ENCODE measurements around the gene ATP8A2.
"Not testable (repeated sequence)": the region's sequence is repeated elsewhere in the genome, so short reads cannot be mapped to it uniquely, and the experiment has no call there.

The ATP8A2 gene

DNA sequence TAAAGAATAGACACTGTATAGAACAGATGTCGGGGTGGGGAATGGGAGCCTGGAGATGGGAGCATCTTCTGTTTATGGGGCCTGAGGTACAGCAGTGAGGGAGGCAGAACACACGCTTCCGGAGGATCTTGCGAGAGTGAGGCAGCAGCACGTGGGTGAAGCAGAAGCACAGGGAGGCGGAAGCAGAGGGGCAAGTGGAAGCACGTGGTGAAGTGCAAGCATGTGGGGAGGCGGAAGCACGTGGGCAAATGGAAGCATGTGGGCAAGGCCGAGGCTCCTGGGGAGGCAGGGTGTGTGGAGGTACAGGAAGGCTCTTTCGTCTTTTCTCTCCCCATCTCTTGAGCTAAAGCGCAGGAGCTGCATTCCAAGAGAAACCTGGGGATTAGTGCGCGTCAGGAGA, 198.4 kb downstream of the ATP8A2 start:
- FAIRE-seq: no peak

DNA sequence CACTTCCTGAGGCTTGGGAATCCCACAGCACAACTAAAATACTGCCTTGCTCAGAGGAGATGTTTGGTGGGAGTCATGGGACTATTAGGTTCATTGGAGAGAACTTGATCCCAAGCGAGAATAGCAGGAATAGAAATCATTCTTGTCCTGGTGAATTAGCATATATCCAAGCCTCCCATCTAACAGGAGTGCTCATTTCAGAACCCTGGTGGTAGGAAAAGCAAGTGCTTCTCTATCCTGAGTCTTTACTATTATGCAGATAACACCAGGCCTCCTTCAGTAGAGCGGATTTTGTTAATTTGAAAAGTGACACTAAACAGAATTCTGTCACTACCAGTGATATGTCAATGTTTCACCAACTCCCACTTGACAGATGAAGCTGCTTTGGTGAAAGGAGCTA, 199.5 kb downstream of the ATP8A2 start:
- no peak for FAIRE-seq

DNA sequence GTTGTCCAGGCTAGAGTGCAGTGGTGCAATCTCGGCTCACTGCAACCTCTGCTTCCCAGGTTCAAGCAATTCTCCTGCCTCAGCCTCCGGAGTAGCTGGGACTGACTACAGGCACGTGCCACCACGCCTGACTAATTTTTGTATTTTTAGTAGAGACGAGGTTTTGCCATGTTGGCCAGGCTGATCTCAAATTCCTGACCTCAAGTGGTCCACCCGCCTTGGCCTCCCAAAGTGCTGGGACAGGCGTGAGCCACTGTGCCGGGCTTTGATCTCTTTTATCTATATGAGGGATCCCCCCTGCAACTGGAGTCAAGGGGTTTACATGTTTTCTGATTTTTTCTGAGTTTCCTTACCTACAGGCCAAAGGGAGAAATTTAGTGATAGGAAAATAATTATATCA, 200.4 kb downstream of the ATP8A2 start:
- FAIRE-seq: not testable (repeated sequence)

DNA sequence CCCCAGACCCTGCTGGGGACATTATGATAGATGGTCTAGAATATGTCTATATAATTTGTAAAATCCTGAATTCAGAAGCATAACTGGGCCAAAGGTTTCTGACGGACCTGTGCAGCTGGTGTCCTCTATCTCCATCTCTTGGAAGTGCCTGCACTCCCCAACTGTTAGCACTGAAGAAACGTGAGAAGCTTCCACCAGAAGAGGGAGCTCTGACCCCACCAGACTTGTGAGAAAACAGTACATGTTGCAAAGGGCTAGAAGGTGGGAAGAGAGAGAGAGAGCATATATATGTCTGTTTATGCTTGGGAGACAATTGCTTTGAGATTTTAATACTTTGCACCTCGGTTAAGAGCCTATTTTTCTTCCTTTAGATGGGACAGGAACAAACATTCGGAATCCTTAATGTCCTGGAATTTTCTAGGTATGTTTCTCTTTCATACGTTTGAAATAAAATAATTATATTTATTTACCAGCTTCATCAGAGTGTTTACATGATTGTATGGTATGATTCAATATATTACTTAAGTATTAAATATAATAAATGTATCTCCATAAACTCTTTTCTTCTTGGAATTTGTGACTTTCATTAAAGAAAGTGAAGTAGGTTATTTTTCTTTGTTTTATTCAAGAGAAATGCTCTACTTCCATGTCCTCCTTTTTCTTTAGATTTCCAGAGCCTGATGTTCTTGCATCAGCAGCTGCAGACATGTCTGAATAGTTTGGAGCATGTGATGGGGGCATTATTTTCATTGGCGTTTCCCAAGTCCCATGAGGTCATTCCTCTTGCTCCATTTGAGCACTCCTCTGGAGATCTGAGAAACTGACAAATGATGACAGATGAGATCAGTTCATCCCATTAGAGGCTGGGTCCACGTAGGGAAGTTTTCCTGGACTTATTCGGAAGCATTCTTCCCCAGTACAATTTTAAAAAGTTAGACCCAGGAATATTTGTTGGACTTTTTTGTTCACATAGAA, 202.9 kb downstream of the ATP8A2 start:
- peak; percentile 15 for FAIRE-seq

DNA sequence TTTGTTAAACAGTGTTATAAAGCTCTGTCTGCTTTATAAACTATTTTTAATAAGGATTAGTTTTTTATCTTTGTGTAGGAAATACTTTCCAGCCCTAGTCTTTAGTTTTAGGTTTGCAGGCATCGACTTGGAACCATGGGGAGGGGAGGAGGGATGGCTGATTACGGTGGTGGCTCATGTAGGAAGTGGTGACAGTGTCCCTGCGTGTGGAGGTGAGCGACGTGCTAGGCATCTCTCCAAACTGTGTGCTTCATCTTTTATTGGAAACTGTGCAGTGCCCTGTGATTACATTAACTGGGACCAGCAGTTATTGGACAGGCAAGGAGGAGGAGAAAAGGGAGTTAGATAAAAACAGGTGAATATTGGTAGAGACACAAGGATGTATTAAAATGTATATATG, 203.8 kb downstream of the ATP8A2 start:
- no peak for FAIRE-seq

DNA sequence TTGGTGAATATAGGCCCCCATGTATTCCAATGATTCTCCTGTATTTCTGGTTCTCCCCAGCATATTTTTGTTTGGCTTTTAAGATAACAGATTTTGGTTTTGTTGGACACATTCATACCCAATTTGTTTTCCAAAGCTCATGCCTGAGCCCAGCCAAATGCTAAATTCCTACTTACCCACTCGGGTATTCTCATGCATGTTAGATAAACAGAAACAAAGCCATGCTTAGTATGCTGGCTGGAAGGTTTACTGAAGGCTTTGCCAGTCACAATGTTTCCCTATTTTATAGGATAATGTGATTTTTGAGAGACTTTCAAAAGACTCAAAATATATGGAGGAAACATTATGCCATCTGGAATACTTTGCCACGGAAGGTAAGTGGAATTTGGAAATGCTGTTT, 206.8 kb downstream of the ATP8A2 start:
- no peak for FAIRE-seq

DNA sequence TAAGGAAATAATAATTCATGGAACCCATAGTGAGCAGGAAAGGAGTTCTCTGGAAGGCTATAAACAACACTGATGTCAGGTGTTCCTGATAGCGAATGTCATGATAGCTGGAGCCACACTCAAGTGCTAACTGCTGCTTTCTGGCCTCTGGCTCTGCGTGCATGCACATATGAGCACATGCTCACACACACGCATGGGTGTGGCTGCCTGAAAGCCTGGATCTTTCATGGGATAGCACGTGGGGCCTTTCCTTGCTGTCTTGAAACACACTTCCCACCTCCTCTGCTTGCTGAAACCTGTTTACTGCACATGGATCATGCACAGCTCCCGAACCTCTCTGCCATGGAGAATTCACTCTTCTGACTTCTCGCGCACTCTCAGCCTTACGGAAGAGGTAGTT, 207.4 kb downstream of the ATP8A2 start:
- FAIRE-seq: no peak

DNA sequence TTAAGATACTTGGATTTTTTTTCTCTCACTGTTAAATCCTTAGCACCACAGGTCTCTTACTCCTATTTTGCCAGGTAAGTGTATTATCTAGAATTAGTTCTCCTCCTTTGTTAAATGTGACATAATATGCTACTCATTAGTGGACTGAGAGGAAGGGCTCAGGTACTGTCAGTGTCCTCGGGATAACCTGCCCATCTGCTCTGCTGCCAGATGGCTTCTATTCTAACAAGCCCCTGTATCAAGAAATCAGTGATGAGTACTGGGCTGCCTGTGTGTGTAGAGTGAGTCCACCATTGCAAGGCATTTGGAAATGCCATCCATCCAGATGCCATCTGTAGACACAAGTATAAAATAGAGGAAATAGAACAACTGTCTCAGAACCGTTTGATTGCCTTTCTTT, 209.6 kb downstream of the ATP8A2 start:
- no peak for FAIRE-seq

DNA sequence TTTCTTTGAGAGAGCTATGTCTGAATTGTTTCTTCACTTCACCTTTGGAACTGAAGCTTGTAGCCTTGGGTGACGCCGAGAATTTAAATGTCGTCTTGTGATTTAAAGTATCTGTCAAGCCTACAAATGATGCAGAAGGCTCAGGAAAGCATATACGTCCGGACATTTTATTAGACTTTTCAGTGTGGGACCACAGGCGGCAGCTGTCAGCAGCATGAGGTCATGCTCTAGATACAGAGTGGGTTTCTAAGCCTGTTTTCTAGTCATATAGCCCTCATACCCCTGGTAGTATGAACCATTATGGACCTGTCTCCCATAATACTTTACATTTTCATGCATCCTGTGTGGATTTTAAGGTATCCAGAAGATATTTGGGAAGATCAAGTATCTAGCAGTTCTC, 212.3 kb downstream of the ATP8A2 start:
- no peak for FAIRE-seq

DNA sequence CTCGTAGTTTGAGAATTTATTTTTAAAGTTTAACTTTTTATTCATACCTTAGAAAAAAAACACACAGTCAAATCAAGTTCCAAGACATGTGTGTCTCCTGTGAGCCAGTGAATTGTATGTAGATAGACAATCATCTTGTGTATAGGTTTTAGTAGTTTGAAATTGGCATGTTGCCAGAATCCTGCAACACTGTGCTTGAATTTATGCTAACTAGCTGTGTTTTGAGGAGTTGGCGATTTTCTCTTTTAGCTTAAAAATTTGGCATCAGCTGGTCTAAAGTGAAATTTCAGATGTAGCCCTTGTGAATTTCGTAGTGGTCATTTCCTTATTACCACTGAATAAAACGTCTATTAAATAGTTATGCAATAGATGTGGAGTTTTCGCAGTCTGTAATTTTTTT, 213.2 kb downstream of the ATP8A2 start:
- FAIRE-seq: no peak

DNA sequence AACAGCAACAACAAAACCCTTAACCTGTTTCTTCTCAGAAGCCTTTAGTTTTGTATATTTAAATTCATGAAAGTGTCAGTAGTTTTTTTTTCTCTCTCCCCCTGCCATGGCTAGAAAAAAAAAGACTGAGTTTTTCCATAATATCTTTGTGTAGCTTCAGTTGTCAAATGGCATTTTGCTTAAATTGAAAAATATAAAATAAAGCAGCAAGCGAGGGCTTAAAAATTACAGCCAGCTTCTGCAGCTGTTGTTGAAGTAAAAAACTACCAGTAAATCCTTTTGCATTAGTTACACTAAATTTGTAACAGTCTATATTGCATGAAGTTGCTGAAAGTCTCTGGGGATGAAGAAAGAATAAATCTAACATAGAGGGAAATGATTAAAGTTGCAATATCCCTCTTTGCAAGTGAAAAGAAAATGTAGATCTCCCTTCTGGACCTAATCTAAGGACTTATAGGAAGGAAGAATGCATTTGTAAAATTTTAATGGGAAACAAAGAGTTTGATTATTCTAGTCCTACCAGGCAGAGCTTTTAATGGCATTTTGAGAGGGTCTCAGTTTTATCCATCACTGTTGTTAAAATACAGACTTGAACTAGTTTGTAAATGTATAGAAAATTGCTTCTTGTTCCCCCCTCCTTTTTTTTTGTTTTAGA, 215.7 kb downstream of the ATP8A2 start:
- no peak for FAIRE-seq

DNA sequence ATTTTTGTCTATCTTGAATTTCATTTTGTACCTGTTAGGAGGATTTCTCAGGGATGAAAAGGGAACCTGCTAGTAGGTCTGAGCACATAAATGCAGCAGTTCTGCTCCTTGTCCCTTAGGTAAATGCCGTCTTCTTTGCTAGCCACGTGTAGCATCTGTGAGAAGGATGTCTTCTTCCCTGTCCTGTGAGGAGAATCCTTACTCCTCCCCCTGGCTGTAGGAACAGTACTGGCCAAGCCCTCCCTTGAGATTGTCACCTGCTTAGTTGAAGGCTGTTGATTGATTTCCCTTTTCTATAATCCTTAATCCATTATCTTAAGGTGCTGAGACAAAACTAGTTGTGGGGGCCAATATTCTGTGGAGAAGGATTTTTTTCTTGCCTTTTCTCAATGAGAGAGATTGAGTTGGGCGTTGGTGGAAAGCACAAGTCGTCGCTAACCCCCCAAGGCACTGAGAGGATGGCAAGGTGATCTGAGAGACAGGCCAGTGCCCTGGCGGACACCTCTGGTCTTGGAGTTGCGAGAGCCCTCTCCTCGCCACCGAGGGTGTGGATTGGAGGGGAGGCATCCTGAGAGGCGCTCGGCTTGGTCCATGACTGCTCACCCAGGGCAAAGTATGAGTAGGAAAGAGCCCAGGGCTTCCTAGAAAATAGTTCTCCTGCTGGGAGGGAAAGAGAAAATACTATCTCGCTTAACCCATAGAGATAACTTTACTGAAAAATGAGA, 216.7 kb downstream of the ATP8A2 start:
- no peak for FAIRE-seq

DNA sequence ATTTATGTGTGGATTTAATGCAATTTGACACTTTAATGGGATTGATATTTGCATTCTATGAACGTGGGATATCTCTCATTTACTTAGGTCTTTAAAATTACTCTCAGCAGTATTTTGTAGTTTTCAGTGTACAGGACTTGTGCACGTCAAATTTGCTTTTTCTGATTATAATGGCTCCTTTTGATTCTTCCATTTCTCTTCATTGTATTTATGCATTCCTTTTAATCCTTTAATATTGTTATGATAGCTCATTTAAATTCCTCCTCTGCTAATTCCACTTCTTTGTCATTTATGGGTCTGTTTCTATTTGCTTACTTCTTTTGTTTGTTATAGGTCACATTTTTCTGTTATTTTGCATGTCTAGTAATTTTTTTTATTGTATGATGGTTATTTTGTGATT, 226.6 kb downstream of the ATP8A2 start:
- no peak for FAIRE-seq

DNA sequence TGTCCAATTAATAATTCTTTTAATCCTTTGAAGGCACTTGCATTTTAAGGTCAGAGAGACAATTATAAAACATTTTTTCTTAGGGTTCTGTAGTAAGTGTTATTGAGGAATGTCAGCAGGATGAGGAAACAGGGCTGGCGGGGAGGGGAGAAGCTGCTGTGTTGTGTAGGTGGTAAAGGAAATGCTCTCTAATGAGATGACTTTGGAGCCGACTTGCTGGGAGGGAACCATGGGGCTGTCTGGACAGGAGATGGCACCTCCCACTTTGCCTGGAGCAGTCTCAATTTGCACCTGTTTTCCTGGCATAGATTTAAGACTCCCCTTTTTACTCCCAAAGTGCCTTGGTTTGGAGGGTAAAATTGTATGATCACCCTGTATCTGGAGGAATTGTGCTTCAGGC, 230.4 kb downstream of the ATP8A2 start:
- no peak for FAIRE-seq

DNA sequence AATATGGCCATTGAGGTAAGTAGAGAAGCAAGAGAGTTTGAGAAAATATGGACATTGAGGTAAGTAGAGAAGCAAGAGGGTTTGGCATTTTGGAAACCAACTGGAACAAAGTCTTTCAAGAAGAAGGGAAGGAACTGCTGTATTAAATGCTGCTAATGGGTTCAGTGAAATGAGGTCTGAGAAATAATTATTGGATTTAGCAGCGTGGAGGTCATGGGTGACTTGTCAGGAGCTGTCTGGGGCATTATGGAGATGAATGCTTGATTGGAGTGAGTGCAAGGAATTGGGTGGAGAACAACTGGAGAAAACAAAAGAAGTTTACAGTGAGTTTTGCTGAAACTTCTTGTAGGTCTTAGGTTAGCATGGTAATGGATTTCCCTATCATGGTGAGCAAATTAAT, 232.3 kb downstream of the ATP8A2 start:
- no peak for FAIRE-seq

DNA sequence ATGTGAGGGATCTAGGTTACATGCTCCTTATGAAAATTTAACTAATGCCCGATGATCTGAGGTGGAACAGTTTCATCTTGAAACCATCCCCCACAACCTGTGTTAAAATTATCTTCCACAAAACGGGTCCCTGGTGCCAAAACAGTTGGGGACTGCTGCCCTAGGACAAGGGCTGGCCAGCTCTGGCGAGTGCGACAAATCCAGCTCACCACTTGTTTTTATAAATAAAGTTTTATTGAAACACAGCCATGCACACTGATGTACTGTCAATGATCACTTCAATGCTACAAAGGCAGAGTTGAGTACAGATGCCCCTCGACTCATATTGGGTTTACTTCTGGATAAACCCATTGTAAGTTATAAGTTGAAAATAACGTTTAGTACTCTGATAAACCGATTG, 235.3 kb downstream of the ATP8A2 start:
- FAIRE-seq: no peak

DNA sequence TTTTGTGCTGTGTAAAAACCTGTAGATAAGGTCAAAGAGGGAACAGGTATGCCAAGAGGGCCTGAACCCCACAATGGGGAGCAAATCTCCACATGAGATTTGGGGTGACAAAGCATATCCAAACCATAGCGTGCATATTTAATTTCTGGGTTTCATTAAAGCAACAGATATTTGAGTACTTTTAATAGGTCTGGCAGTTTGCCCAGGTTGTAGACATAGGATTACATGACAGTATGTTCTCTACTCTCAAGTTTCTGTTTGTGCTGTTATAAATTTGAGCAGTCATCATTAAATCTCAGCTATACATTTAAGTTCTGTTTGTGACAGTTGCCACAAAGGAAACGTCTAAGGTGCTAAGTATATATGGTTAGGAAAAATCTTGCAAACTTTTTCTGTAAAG, 236.4 kb downstream of the ATP8A2 start:
- no peak for FAIRE-seq

DNA sequence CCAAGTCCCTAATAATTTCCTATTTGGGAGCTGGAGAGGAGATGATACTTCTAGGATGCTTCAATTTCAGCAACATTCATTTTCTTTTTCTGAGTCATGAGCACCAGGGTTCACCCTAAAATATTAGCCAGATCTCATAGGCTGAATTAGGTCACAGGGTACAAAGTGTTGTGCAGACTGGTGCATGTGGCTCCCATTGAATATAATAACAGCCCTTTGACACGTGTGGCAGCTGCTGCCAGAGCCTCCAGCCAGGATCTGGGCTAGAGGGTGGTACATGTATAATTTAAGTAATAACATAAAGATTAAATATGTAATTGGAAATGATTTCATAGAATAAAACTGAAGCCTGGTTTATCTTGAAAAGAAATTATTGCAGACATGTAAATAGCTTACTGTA, 244.9 kb downstream of the ATP8A2 start:
- FAIRE-seq: no peak

DNA sequence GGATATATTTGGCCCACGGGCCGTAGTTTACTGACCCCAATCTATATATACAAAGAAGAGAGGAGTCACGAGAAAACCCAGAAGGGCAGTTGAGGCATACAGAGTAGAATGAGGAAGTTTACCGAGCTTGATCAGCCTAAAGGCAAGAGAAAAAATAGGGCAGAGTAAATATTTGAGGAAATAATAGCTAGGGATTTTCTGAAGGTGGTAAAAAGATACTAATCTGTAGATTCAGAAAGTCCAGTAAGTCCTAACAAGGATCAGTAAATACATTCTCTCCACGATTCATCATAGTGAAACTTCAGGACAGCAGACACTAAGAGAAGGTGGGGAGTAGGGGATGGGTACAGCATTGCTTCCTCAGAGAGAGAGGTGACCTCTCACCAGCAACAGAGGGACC, 248.1 kb downstream of the ATP8A2 start:
- FAIRE-seq: no peak

DNA sequence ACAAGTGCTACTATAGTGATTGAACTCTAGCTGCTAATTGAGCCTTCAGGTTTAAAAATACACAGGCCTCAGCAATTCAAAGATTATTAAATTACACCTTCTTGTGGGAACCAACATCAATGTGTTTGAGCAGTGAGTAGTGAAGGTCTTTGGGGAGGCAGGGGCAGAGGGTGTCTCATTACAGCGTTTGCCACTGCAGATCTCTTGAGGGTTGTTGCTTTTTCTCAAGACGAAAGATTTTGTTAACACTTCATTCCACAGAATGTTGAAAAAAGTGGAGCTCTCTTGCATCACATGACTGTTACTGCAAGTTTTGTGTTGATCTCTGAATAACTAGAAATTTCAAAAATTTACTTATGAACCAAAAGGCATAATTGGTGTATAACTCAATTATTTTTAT, 253.6 kb downstream of the ATP8A2 start:
- FAIRE-seq: no peak

DNA sequence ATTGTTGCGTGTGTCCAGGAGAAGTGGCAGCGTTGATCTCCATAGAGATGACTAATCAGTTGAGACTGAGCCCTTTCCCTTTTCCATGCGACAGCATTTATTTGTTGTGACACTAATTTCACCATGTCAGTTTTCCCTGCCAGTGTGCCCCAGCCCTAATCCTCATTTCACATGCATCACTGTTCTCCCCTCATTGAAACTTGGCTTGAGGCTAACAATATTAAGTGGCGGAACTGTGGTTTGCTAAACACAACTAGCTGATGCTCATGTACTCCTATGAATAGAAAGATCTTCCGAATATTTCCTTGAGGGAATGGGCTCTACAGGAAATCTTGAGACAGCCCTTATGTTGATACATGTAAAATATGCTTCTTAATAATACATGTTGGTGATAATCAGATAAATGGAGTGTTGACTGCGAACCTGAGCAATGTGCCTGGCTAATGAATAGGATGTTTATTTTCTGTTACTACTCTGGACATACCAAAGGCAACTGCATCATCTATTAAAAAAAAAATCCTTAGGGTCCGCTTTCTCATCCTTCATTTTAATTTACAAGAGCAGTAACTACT, 258.6 kb downstream of the ATP8A2 start:
- FAIRE-seq: no peak

DNA sequence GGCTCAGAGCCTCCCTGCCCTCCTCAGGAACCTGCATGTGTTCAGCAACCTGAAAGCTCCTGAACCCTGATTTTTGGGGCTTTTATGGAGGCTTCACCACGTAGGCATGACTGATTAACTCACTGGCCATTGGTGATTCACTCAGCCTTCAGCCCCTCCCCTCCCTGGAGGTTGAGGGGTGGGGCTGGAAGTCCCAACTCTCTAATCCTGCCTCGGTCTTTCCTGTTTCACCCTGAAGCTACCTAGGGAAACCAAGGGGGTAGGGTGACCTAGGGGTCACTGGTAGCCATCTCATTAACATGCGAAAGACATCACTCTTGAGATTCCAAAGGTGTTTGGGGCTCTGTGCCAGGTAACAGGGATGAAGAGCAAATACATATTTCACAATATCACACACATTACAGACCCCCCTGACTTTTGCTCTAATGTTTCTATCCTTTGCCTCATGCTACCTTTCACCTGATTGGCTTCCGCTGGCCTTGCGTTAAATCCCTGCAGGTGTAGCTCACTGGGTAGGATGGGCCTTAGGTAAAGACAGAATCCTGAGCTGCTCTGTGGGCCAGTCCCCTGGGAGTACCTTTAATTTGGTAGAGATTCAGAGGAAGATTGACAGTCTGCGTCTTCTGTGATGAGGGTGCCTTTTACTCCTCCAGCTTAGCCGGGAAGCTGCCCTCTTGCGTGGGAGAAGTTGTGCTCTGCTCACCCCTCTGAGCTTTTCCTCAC, 260.6 kb downstream of the ATP8A2 start:
- no peak for FAIRE-seq

DNA sequence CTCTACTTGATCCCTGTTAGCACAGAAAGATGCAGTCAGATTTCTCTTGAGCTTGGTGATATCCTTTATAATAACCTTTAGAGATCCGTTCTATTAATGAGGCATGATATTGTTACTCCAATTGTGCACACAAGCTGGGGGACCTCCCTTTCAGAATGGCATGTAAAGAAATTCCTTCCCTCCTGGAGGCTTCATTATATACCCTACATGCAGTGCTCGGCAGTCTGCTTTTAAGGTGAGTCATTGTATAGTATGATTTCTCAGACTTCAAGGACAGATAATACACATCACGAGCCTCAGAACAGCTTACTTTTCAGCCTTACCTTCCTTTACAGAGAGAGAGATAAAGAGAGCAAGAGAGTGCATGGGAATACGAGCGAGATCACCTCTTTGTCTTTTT, 261.3 kb downstream of the ATP8A2 start:
- FAIRE-seq: no peak

Data from G401.6 (cell line).